OCI-LY7 (cell line): ENCODE results near the gene NOL4L. TPM values are rescaled to one million over a fixed set of nuclear protein-coding genes. Genes with fewer than 3 reads are reported as not detected.

ENCODE experiments used
- BruUV-seq: library from RNA; stranded (reverse); fragments of 400-500 nt; replicated peaks from 2 replicates; lab custom pipeline; 2021; lab: Mats Ljungman, UMichigan
- CTCF ChIA-PET: fragments of 300-600 bp; sonication (Branson Sonifier 250); formaldehyde crosslinking; loops from one replicate; lab custom pipeline; 2022; ENCODE audit warnings: antibody characterized with exemption; ENCODE audit not compliant: unreplicated experiment; lab: Charles Lee
- POLR2A ChIA-PET: fragments of 300-600 bp; sonication (Branson Sonifier 250); formaldehyde crosslinking; loops from one replicate; lab custom pipeline; 2022; ENCODE audit warnings: antibody characterized with exemption; lab: Charles Lee
- DNase-seq: peaks from one replicate; pipeline ENCODE4 v3.0.0-alpha.2; 2015; ENCODE audit warnings: low spot score
- H2AFZ ChIP-seq: fragments of 200-600 bp; sonication (generic), shearing (Covaris generic); 2 replicates; pipeline ENCODE4 v1.6.1; 2014; ENCODE audit warnings: mild to moderate bottlenecking, antibody characterized with exemption, low read length, moderate library complexity
- H3K27ac ChIP-seq: fragments of 200-600 bp; sonication (generic); 2 replicates; pipeline ENCODE4 v1.5.1; 2014; ENCODE audit warnings: mixed run types, low read depth, mild to moderate bottlenecking, moderate library complexity, low read length, inconsistent platforms; ENCODE audit not compliant: poor library complexity, severe bottlenecking
- H3K36me3 ChIP-seq: fragments of 200-600 bp; sonication (generic); 2 replicates; pipeline ENCODE4 v1.6.1; 2014; ENCODE audit warnings: mild to moderate bottlenecking, antibody characterized with exemption, low read length, moderate library complexity, mixed read lengths; ENCODE audit not compliant: insufficient read depth
- H3K4me1 ChIP-seq: fragments of 200-600 bp; sonication (generic); 2 replicates; pipeline ENCODE4 v1.5.1; 2014; ENCODE audit warnings: mild to moderate bottlenecking, low read length; ENCODE audit not compliant: insufficient read depth, poor library complexity, severe bottlenecking
- H3K4me2 ChIP-seq: fragments of 200-600 bp; sonication (generic); 2 replicates; pipeline ENCODE4 v1.6.1; 2014; ENCODE audit warnings: mild to moderate bottlenecking, low read length
- H3K4me3 ChIP-seq: fragments of 200-600 bp; sonication (generic); 2 replicates; pipeline ENCODE4 v1.5.1; 2014; ENCODE audit warnings: mild to moderate bottlenecking, low read depth, low read length; ENCODE audit not compliant: poor library complexity, severe bottlenecking
- H3K79me2 ChIP-seq: fragments of 200-600 bp; sonication (generic); 2 replicates; pipeline ENCODE4 v1.6.1; 2016; ENCODE audit warnings: low read depth, mild to moderate bottlenecking, low read length, moderate library complexity, mixed read lengths; ENCODE audit not compliant: insufficient read depth
- H3K9me2 ChIP-seq: fragments of 200-600 bp; sonication (generic); 2 replicates; pipeline ENCODE4 v1.6.1; 2016; ENCODE audit warnings: mild to moderate bottlenecking, low read length, mixed read lengths; ENCODE audit not compliant: insufficient read depth
- H3K9me3 ChIP-seq: fragments of 200-600 bp; sonication (generic); 2 replicates; pipeline ENCODE4 v1.6.1; 2014; ENCODE audit warnings: mild to moderate bottlenecking, mixed run types, low read length, mixed read lengths
- H4K20me1 ChIP-seq: fragments of 200-600 bp; sonication (generic); 2 replicates; pipeline ENCODE4 v1.6.1; 2014; ENCODE audit warnings: mild to moderate bottlenecking, antibody characterized with exemption, low read length, moderate library complexity, mixed read lengths; ENCODE audit not compliant: insufficient read depth
- CTCF ChIP-seq: fragments of 200-600 bp; sonication (generic); conservative IDR thresholded peaks from 2 replicates; pipeline ENCODE4 v1.5.1; 2014; ENCODE audit warnings: mild to moderate bottlenecking, antibody characterized with exemption, low read length, moderate library complexity, mixed read lengths
- EZH2phosphoT487 ChIP-seq: fragments of 200-600 bp; sonication (generic); IDR thresholded peaks from 2 replicates; pipeline ENCODE4 v1.6.1; 2018; ENCODE audit warnings: low read depth, borderline replicate concordance, mild to moderate bottlenecking, mixed run types, antibody characterized with exemption, low read length, moderate library complexity, mixed read lengths
- intact Hi-C: fragments of 100-400 bp; cut with micrococcal nuclease; formaldehyde crosslinking; loops from one replicate; pipeline ENCODE4 v1.10.0; 2022; ENCODE audit not compliant: unreplicated experiment
- total RNA-seq, 2 experiments: library from RNA; depleted of rRNA in 1 of 2; stranded (reverse); fragments of >200 nt in 1 of 2; shearing (Covaris generic) in 1 of 2; gene quantifications; 2 replicates each; pipeline ENCODE4 v1.2.3, GENCODE V29; 2014 to 2022

NOL4L gene
- total RNA-seq, 2 experiments from 2014 or later, result 3.9 to 4.2 TPM

- Histone ChIP-seq H4K20me1 (no peaks in the 10 kb centered on the region), H3K9me3 (no peaks in the 10 kb centered on the region), H2AFZ (no peak overlapping the region), H3K79me2 (no peaks in the 10 kb centered on the region), H3K27ac (no peak overlapping the region), H3K4me1 (no peaks in the 10 kb centered on the region), H3K4me2 (no peak overlapping the region), H3K4me3 (no peak overlapping the region), H3K36me3 (peaks cover 100% of the 10 kb centered on the region), H3K9me2 (no peaks in the 10 kb centered on the region)
- TSS peak; percentile 45 for BruUV-seq
- TF ChIP-seq CTCF (no peak), EZH2phosphoT487 (no peak)
- ChIA-PET POLR2A (no interaction called here), CTCF (no interaction called here)
- intact Hi-C loops, result no loop called here
- no peak for DNase-seq
These were observed 151.7 kb downstream of the NOL4L start for GRCh38 chr20:32433311-32434021.

GRCh38 chr20:32432277-32432676 is 152.9 kb downstream of the NOL4L start:
- Histone ChIP-seq H3K9me3 (no peaks in the 10 kb centered on the region), H3K36me3 (peaks cover 100% of the 10 kb centered on the region), H3K4me1 (no peaks in the 10 kb centered on the region), H3K27ac (no peak overlapping the region), H3K79me2 (no peaks in the 10 kb centered on the region), H2AFZ (no peak overlapping the region), H3K4me2 (no peak overlapping the region), H4K20me1 (no peaks in the 10 kb centered on the region), H3K9me2 (no peaks in the 10 kb centered on the region), H3K4me3 (no peak overlapping the region)
- intact Hi-C loops, result no loop called here
- ChIA-PET CTCF (no interaction called here), POLR2A (interaction anchor here (0.7 kb wide), 1 partner anchor 14 kb away, joined by 3 read pairs; no protein-coding TSS in a partner anchor)
- no peak for DNase-seq
- no peak for TF ChIP-seq EZH2phosphoT487
- TF ChIP-seq CTCF, result no peak
- BruUV-seq, result no TSS peak

GRCh38 chr20:32431457-32431856 is 153.7 kb downstream of the NOL4L start:
- POLR2A ChIA-PET, result interaction anchor here (0.7 kb wide), 1 partner anchor 15 kb away, joined by 3 read pairs; no protein-coding TSS in a partner anchor
- no peak overlapping the region for H2AFZ ChIP-seq
- no peak for TF ChIP-seq CTCF
- TF ChIP-seq EZH2phosphoT487, result no peak
- CTCF ChIA-PET, result no interaction called here
- no peaks in the 10 kb centered on the region for H3K79me2 ChIP-seq
- BruUV-seq, result no TSS peak
- no peak overlapping the region for H3K27ac ChIP-seq
- intact Hi-C loops, result no loop called here
- DNase-seq, result no peak
- H4K20me1 ChIP-seq, result no peaks in the 10 kb centered on the region
- H3K4me3 ChIP-seq, result no peak overlapping the region
- no peaks in the 10 kb centered on the region for H3K9me2 ChIP-seq
- H3K4me1 ChIP-seq, result no peaks in the 10 kb centered on the region
- no peaks in the 10 kb centered on the region for H3K9me3 ChIP-seq
- peaks cover 96% of the 10 kb centered on the region for H3K36me3 ChIP-seq
- no peak overlapping the region for H3K4me2 ChIP-seq
